K562 (cell line): ENCODE data around the gene LRRC1.

Experiments
- CHD2 ChIP-seq: IDR thresholded peaks from 2 replicates; pipeline ENCODE4 v1.6.1; 2011; ENCODE audit warnings: low read depth, low read length
- HDGF ChIP-seq: fragments of 450-650 bp; IDR thresholded peaks from 2 replicates; pipeline ENCODE4 v1.6.1; 2016
- POLR2AphosphoS5 ChIP-seq: IDR thresholded peaks from 2 replicates; pipeline ENCODE4 v1.6.1; 2011; ENCODE audit warnings: mild to moderate bottlenecking, low read depth, low read length, moderate library complexity; ENCODE audit not compliant: control insufficient read depth, insufficient read depth
- SP1 ChIP-seq: sonication (generic); formaldehyde crosslinking; IDR thresholded peaks from 2 replicates; pipeline ENCODE4 v1.8.1; 2022; ENCODE audit warnings: mild to moderate bottlenecking, missing genetic modification reagents
- ZBED1 ChIP-seq: IDR thresholded peaks from 2 replicates; pipeline ENCODE4 v1.6.1; 2014
- ZBTB8A ChIP-seq: fragments of 450-650 bp; IDR thresholded peaks from 2 replicates; pipeline ENCODE4 v1.6.1; 2018; ENCODE audit warnings: mild to moderate bottlenecking, moderate library complexity; ENCODE audit not compliant: partially characterized antibody
- ZFX ChIP-seq: sonication (generic); formaldehyde crosslinking; IDR thresholded peaks from 2 replicates; pipeline ENCODE4 v1.8.0; 2022; ENCODE audit warnings: mild to moderate bottlenecking, missing genetic modification reagents, moderate library complexity
- ZNF12 ChIP-seq: sonication (generic); formaldehyde crosslinking; IDR thresholded peaks from 2 replicates; pipeline ENCODE4 v1.4.0; 2020; ENCODE audit warnings: mild to moderate bottlenecking, missing genetic modification reagents
- ZNF436 ChIP-seq: fragments of 250-450, 450-650 bp; sonication (Bioruptor Pico); formaldehyde crosslinking; IDR thresholded peaks from 2 replicates; pipeline ENCODE4 v1.7.0; 2020; ENCODE audit warnings: mild to moderate bottlenecking
- TF ChIP-seq, protein P1 (sequence below), 3 experiments: IDR thresholded peaks in 2 of 3; conservative IDR thresholded peaks in 1 of 3; 2 replicates each; pipeline ENCODE4 v1.5.1; 2011 to 2012; ENCODE audit warnings: low read length in 3 of 3, mild to moderate bottlenecking in 3 of 3, control low read depth in 2 of 3, improper control_type of control experiment in 1 of 3, inconsistent platforms in 1 of 3, low read depth in 1 of 3, mixed read lengths in 1 of 3, moderate library complexity in 1 of 3; ENCODE audit not compliant: insufficient read depth in 2 of 3
- TF ChIP-seq, protein P2 (sequence below): fragments of 450-650 bp; formaldehyde crosslinking; IDR thresholded peaks from 2 replicates; pipeline ENCODE4 v1.4.0; 2022; ENCODE audit warnings: mild to moderate bottlenecking, moderate library complexity
- TF ChIP-seq, protein P3 (sequence below), 2 experiments: fragments of 450-650 bp in 1 of 2; sonication (generic) in 1 of 2; formaldehyde crosslinking in 1 of 2; IDR thresholded peaks; 2 replicates each; pipeline versions ENCODE4 v1.7.1 to v1.9.0; 2016 to 2022; ENCODE audit warnings: inconsistent platforms in 1 of 2, mild to moderate bottlenecking in 1 of 2, missing genetic modification reagents in 1 of 2

DNA sequence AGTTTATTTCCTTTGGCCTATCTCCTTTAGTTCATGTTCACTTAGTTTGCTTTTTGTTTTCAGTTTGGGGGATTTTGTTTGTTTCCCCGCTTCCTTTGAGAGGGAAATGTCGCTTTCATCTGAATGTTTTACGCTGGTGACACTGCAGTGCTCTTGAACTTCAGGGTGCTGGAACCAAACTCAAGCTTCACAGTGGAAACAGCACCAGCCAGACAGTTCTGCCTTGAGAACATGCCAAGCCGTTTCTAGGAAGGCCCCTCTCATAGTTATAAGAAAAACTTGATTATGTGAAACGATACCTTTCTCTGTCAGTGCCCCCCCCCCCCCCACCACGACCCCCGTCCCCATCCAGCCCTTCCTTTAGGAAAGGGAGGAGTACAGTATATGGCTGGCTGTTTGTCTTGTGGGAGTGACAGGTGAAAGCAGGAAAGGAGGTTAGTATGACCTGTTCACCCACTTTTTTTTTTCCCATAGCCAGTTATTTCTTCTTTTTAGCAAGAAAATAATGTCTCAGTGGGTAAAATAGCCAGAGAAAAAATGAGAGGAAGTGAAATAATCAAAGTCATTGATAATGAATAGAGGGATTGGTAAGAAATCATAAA is 130.1 kb downstream of the LRRC1 start:
- TF ChIP-seq SP1 (CRISPR knock-in tag) (no peak), CHD2 (no peak), HDGF (no peak), ZFX (no peak), ZBTB8A (no peak), ZNF12 (CRISPR knock-in tag) (no peak), ZBED1 (no peak), POLR2AphosphoS5 (no peak), ZNF436 (CRISPR knock-in tag) (no peak)
- TF ChIP-seq, protein P1, sequence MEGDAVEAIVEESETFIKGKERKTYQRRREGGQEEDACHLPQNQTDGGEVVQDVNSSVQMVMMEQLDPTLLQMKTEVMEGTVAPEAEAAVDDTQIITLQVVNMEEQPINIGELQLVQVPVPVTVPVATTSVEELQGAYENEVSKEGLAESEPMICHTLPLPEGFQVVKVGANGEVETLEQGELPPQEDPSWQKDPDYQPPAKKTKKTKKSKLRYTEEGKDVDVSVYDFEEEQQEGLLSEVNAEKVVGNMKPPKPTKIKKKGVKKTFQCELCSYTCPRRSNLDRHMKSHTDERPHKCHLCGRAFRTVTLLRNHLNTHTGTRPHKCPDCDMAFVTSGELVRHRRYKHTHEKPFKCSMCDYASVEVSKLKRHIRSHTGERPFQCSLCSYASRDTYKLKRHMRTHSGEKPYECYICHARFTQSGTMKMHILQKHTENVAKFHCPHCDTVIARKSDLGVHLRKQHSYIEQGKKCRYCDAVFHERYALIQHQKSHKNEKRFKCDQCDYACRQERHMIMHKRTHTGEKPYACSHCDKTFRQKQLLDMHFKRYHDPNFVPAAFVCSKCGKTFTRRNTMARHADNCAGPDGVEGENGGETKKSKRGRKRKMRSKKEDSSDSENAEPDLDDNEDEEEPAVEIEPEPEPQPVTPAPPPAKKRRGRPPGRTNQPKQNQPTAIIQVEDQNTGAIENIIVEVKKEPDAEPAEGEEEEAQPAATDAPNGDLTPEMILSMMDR (IDR thresholded peaks at IDR 0.05 in 2 of 3, conservative IDR thresholded peaks at IDR 0.05 in 1 of 3; ENCODE audit: insufficient read depth in 2 of 3, low read depth in 1 of 3, low read length in 3 of 3), result no peak
- TF ChIP-seq, protein P2, sequence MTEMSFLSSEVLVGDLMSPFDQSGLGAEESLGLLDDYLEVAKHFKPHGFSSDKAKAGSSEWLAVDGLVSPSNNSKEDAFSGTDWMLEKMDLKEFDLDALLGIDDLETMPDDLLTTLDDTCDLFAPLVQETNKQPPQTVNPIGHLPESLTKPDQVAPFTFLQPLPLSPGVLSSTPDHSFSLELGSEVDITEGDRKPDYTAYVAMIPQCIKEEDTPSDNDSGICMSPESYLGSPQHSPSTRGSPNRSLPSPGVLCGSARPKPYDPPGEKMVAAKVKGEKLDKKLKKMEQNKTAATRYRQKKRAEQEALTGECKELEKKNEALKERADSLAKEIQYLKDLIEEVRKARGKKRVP (CRISPR knock-in tag), result no peak
- TF ChIP-seq, protein P3, sequence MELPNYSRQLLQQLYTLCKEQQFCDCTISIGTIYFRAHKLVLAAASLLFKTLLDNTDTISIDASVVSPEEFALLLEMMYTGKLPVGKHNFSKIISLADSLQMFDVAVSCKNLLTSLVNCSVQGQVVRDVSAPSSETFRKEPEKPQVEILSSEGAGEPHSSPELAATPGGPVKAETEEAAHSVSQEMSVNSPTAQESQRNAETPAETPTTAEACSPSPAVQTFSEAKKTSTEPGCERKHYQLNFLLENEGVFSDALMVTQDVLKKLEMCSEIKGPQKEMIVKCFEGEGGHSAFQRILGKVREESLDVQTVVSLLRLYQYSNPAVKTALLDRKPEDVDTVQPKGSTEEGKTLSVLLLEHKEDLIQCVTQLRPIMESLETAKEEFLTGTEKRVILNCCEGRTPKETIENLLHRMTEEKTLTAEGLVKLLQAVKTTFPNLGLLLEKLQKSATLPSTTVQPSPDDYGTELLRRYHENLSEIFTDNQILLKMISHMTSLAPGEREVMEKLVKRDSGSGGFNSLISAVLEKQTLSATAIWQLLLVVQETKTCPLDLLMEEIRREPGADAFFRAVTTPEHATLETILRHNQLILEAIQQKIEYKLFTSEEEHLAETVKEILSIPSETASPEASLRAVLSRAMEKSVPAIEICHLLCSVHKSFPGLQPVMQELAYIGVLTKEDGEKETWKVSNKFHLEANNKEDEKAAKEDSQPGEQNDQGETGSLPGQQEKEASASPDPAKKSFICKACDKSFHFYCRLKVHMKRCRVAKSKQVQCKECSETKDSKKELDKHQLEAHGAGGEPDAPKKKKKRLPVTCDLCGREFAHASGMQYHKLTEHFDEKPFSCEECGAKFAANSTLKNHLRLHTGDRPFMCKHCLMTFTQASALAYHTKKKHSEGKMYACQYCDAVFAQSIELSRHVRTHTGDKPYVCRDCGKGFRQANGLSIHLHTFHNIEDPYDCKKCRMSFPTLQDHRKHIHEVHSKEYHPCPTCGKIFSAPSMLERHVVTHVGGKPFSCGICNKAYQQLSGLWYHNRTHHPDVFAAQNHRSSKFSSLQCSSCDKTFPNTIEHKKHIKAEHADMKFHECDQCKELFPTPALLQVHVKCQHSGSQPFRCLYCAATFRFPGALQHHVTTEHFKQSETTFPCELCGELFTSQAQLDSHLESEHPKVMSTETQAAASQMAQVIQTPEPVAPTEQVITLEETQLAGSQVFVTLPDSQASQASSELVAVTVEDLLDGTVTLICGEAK (IDR thresholded peaks at IDR 0.05), result no peak
- TF ChIP-seq, protein P3 (CRISPR knock-in tag; IDR thresholded peaks at IDR 0.05), result no peak
